GM19351 (cell line): ENCODE data around the gene MRPS27.

ENCODE experiments used
- ATAC-seq: cut with Tn5 transposase; IDR thresholded peaks from one replicate; pipeline ENCODE4 v1.9.1; 2021; ENCODE audit warnings: mild to moderate bottlenecking, moderate library complexity; ENCODE audit not compliant: unreplicated experiment

The MRPS27 gene

GRCh38 chr5:72292411-72292810 lies 27.6 kb downstream of the MRPS27 start:
- ATAC-seq, result no peak

GRCh38 chr5:72291601-72292000 lies 28.4 kb downstream of the MRPS27 start:
- ATAC-seq, result no peak

DNA sequence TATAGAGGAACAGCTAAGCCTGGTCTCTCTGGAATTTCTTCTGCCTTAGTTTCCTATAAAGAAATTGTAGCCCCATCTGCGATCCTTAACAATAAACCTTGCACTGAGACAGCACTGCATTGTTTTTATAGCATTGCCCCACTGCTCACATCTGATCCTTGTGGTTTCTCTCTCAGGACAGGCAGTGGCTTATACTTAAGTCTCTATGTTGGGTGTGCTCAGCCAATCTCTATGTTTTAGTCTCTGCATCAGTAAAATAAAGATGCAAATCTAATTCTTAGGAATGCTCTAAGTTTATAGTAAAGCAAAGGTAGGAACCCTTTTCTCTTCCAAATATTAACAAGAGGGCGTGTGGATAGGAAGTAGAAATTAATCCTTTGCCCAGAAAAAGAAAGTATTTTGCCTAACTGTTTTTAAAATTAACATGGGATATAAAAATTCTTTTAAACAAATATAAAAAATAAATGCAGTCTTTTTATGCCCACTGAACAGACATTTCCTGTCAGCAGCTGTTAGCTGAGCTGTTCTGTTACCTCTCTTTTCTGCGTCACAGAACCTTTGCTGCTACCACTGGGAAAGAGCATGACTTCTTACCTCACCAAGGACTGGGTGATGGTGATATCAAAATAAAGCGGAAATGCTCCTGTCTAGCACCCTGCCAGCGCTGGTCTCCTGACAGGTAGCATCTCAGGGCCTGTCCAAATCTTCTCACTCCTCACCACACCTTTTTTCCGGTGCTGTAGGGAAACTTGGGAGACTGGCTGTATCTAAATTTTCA lies 29.5 kb downstream of the MRPS27 start:
- peak; percentile 50 for ATAC-seq

GRCh38 chr5:72288924-72289323 lies 31.1 kb downstream of the MRPS27 start:
- ATAC-seq, result no peak

DNA sequence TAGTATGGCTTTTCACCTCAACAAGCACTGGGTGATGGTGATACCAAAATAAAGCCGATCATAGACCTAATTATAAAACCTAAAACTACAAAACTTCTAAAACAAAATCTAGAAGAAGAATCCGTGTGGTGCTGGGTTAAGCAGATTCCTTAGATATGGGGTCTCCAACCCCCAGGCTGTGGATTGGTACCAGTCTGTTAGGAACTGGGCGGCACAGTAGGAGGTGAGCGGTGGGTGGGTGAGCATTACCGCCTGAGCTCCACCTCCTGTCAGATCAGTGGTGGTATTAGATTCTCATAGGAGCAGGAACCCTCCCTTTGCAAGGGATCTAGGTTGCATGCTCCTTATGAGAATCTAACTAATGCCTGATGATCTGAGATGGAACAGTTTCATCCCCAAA lies 33.2 kb downstream of the MRPS27 start:
- no peak for ATAC-seq

DNA sequence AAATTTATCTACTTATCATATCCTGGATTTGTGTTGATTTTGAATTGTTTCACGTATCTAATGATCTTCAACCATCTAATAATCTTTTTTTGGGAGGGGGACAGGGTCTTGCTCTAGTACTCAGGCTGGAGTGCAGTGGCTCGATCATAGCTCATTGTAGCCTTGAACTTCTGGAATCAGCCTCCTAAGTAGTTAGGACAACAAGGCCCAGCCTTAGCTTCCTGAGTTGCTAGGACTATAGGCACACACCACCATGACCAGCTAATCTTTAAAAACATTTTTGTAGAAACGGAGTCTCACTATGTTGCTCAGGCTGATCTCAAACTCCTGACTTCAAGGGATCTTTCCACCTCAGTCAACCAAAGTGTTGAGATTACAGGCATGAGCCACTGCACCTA lies 34.6 kb downstream of the MRPS27 start:
- no peak for ATAC-seq

DNA sequence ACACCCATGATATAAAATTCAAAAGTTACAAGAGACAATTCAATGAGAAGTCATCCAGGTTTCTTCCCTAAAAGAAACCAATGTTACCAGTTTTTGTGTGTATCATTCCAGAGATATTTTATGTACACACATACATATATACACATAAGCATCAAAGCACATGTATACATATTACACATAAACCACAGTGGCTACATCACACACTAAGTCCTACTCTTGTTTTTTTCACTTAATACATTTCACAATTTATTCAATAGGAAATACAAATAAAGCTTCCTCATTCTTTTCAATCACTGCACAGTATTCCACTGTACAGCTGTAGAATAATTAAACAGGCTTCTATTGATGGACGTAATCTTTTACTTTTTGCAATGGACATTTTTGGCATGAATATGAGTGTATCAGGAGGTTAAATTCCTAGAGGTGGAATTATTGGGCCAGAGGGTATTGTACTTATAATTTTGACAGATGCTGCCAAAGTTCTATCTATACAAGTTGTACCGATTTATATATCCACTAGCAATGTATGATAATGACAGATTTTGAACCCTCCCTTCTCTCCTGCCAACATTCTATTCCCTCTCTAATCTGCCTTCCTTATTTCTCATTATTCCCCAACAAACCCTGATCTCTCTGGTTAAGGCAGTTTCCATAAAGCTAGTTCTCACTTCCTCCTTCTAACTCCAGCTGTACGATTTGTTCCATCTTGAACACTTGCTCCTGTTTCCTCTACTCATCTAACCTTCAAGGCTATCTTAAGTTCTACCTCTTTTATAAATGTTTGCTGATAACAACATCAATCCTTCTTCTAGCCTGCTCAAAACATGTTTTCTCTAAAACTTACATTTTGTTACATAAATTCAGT lies 35.2 kb downstream of the MRPS27 start:
- ATAC-seq, result no peak

GRCh38 chr5:72283358-72283757 lies 36.7 kb downstream of the MRPS27 start:
- ATAC-seq, result no peak

DNA sequence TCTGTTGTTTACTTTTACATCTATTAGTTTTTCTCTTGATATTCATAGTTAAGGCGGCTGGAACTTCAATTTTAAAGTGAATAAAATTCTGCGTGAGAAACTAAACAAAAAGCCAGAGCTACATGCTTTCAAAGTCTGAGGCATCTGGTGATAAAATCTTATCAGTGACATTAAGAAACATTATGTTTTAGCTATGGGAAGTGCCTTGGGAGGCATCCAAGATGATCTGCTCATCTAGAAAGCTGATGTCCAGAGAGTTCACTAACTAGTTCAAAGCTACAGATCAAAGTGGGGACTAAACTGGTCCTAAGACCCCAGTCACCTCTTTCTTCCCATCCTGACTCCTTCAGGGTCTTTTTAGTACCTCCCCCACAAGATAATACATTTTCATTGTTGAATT lies 37.2 kb downstream of the MRPS27 start:
- no peak for ATAC-seq

GRCh38 chr5:72281764-72282499 lies 38.1 kb downstream of the MRPS27 start:
- no peak for ATAC-seq

GRCh38 chr5:72281430-72281763 lies 38.6 kb downstream of the MRPS27 start:
- no peak for ATAC-seq

DNA sequence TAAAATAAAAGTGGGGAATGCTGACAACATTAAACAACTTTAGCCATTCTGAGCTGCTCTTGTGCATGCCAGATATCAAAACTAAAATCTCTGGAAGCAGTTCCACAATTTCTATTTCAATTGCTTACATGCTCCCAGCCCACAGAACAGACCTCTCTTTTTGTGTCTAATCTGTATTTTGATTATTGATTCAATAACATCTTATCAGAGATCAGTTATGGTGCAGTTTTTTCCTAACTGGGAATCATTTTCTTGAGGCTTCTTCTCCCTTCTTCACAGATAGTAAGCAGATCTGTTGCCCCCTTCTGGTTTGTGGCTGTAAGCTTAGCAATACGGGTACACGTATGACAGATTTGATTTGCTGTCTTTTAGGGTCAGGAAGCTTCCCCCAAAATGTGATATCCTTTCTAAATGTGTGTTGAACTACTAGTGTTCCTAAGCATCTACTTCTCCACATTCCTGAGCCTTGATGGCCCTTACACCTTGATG lies 39.4 kb downstream of the MRPS27 start:
- no peak for ATAC-seq

- no peak for ATAC-seq
Observed at GRCh38 chr5:72276219-72276752, 43.8 kb downstream of the MRPS27 start.

GRCh38 chr5:72273547-72273946 lies 46.5 kb downstream of the MRPS27 start:
- ATAC-seq, result no peak

DNA sequence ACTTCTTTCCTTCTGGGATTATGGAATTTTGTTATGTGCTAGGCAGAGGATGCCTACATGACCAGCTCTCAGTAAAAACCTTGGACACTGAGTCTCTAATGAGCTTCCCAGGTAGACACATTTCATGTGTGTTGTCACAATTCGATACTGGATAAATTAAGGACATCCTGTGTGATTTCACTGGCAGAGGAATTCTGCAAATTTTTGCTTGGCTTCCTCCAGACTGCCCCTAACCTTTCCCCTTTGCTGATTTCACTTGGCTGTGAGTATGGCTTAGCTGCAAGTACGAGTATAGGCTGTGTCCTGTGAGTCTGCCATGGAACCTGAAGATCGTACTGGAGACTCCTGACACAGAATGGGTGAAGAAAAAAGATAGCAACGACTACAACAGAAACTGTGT lies 47.6 kb downstream of the MRPS27 start:
- no peak for ATAC-seq

GRCh38 chr5:72271702-72272101 lies 48.3 kb downstream of the MRPS27 start:
- ATAC-seq, result no peak

- ATAC-seq, result no peak
Observed at GRCh38 chr5:72270037-72270436, 50.0 kb downstream of the MRPS27 start.

DNA sequence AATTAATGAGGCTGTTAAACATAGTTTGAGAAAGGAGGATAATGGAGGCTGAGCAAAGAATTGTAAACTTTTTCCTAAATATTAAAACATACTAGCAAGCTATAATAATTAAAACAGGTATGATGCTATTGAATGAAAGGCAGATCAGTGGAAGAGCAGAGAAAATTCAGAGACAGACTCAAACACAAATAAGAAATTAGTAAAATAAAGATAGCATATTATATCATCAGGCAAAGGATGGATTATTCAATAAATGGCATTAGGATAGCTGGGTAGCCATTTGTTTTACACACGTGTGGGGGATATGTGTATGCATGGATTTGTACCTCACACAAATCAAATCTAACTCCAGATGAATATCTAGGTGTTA lies 50.6 kb downstream of the MRPS27 start:
- no peak for ATAC-seq

DNA sequence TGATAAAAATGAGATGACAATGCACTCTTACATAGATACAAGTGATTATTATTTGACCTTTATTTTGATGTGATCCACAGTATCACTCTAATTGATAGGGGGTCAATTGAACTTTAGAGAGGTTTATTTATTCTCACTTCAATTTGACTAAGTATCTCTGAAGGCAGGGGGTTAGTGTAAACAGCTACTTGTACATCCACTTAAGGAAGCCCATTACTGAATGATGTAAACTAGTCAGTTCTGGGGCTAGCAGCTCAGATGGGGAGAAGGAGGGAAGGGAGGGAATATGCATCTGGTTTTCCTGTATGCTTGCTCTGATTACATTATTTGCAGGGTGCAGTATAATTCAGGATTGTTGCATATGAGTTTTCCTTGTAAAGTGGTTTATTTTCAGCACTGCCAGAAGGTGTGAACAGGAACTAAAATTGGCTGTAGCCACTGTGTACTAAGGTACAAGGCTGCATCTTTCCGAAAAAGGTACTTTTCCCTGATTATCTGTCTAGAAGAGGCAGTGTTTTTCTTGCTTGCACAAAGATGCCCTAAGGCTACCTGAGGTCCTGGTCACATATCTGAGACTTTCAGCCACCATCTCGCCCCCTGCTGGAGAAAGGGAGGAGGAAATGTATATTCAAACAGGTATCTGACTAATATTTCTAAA lies 51.2 kb downstream of the MRPS27 start:
- ATAC-seq, result no peak

GRCh38 chr5:72268260-72268659 lies 51.8 kb downstream of the MRPS27 start:
- no peak for ATAC-seq

GRCh38 chr5:72267685-72268084 lies 52.4 kb downstream of the MRPS27 start:
- ATAC-seq, result no peak
